Skin epidermis (tissue), 12 donors: ENCODE data around the gene CIZ1.

Experiments used
- H3K27ac ChIP-seq, 21 experiments: fragments of 200-600 bp; sonication (generic) in 11 of 21; one replicate each; pipeline ENCODE4 v1.5.0; 2020; ENCODE audit warnings: mild to moderate bottlenecking in 3 of 21, inconsistent platforms in 2 of 21, moderate library complexity in 2 of 21
- H3K4me3 ChIP-seq, 7 experiments: fragments of 200-600 bp; sonication (generic) in 2 of 7; one replicate each; pipeline ENCODE4 v1.5.0; 2020; ENCODE audit warnings: inconsistent platforms in 2 of 7, mild to moderate bottlenecking in 2 of 7, moderate library complexity in 1 of 7

Gene CIZ1

GRCh38 chr9:128120741-128121465, 70.5 kb downstream of the CIZ1 start:
- Histone ChIP-seq H3K27ac (no peak overlapping the region), H3K4me3 (no peak overlapping the region)

DNA sequence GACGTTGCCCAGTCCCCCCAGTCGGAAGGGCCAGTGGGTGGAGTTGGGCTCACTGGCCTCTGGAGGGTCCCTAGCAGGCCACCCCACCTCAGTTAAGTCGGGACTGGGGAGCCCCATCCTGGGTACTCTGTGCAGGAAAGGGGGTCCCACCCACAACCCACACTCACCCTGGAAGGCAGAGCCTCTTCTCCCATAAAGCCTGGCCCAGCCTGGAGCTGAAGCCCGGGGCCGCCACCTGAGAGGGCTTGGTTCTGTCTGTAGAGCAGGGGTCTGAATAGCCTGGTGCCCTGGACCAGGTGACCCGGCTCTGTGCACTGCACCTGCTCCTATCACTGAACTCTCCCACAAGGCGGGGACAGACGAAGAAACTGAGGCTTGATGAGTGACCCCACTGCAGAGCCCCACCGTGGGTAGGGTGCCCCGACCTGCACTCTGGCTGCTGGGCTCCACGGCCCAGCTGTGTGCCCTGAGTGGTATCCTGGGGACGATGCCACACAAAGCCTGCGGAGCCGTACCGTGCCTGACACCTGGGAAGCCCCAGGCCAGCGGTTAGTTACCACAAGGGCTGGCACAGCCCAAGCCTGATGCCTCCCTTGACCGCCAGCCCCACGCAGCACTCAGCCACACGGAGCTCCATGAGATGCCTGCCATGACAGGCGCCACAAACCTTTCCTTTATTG, 71.2 kb downstream of the CIZ1 start:
- no peak overlapping the region for H3K4me3 ChIP-seq
- no peak overlapping the region for H3K27ac ChIP-seq

DNA sequence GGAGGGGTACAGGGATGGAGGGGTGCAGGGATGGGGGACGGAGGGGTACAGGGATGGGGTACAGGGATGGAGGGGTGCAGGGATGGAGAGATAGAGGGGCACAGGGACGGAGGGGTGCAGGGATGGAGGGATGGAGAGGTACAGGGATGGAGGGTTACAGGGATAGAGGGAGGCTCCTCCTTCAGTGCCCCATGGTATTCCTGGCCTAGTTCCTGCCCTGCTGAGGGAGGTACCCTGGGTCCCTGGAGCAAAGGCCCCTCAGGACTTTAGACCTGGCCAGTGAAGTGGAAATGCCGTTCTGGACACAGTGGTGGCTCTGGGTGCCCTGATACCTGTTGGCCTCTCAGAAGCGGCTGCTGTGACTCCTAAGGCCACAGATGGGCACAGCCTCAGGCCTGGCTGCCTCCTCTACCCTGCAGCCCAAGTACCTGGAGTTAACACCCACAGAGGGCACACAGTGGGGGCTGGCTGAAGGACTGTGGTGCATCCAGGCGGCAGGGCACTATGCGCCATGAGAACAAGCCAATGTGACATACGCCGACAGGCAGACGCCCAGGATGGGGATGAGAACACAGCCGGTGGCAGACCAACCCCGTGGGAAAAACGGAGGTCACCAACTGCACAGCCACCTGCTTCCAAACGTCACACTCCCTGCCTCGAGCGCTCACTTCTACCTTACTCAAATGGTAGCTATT, 72.3 kb downstream of the CIZ1 start:
- Histone ChIP-seq H3K4me3 (no peak overlapping the region), H3K27ac (no peak overlapping the region)

DNA sequence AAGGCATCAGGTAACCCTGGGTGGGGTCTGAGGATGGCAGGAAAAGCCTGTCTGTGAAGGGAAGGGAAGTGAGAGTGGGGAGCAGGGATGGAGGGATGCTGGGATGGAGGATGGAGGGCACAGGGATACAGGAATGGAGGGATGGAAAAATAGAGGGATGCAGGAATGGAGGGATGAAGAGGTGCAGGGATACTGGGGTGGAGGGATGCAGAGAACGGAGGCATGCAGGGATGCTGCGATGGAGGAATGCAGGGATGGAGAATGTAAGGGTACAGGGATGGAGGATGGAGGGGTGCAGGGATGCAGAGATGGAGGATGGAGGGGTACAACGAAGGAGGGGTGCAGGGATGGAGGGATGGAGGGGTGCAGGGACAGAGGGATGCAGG, 72.9 kb downstream of the CIZ1 start:
- no peak overlapping the region for H3K4me3 ChIP-seq
- no peak overlapping the region for H3K27ac ChIP-seq

GRCh38 chr9:128117613-128118471, 73.5 kb downstream of the CIZ1 start:
- Histone ChIP-seq H3K27ac (peak overlapping the region in 1 of 21 experiments; percentile 0), H3K4me3 (no peak overlapping the region)

GRCh38 chr9:128116104-128117083, 75.0 kb downstream of the CIZ1 start:
- Histone ChIP-seq H3K27ac (no peak overlapping the region), H3K4me3 (no peak overlapping the region)
